IgD-negative memory B cell (primary cell): Measurements from ENCODE around the gene ANAPC2. TPM values are rescaled to one million over a fixed set of nuclear protein-coding genes. Genes with fewer than 3 reads are reported as not detected.

Experiments used
- H3K27ac Mint-ChIP-seq, 3 donors: one replicate each; pipeline ENCODE4 v1.8.0; 2020 to 2022; ENCODE audit warnings: mild to moderate bottlenecking in 3 of 3, mixed read lengths in 3 of 3, moderate library complexity in 1 of 3
- H3K27me3 Mint-ChIP-seq: one replicate; pipeline ENCODE4 v1.8.0; 2021; ENCODE audit warnings: mixed read lengths
- H3K36me3 Mint-ChIP-seq: one replicate; pipeline ENCODE4 v1.8.0; 2020; ENCODE audit warnings: mild to moderate bottlenecking, mixed read lengths
- H3K4me1 Mint-ChIP-seq, 3 donors: one replicate each; pipeline ENCODE4 v1.8.0; 2020 to 2022; ENCODE audit warnings: mixed read lengths in 3 of 3, mild to moderate bottlenecking in 1 of 3
- H3K4me3 Mint-ChIP-seq, 4 donors: one replicate each; pipeline ENCODE4 v1.8.0; 2020 to 2022; ENCODE audit warnings: mild to moderate bottlenecking in 4 of 4, mixed read lengths in 4 of 4, moderate library complexity in 3 of 4
- H3K9me3 Mint-ChIP-seq, 3 donors: one replicate each; pipeline ENCODE4 v1.8.0; 2020 to 2021; ENCODE audit warnings: mixed read lengths in 3 of 3, mild to moderate bottlenecking in 1 of 3
- polyA plus RNA-seq: library from polyadenylated mRNA; unstranded; fragments of 300-500 nt; fragmentation: Illumina TruSeq; gene quantifications from one replicate; pipeline ENCODE4 v1.2.3, GENCODE V29; 2021

ANAPC2 gene
- polyA plus RNA-seq, 1 donor from 2014 or later = 6.2 TPM

DNA sequence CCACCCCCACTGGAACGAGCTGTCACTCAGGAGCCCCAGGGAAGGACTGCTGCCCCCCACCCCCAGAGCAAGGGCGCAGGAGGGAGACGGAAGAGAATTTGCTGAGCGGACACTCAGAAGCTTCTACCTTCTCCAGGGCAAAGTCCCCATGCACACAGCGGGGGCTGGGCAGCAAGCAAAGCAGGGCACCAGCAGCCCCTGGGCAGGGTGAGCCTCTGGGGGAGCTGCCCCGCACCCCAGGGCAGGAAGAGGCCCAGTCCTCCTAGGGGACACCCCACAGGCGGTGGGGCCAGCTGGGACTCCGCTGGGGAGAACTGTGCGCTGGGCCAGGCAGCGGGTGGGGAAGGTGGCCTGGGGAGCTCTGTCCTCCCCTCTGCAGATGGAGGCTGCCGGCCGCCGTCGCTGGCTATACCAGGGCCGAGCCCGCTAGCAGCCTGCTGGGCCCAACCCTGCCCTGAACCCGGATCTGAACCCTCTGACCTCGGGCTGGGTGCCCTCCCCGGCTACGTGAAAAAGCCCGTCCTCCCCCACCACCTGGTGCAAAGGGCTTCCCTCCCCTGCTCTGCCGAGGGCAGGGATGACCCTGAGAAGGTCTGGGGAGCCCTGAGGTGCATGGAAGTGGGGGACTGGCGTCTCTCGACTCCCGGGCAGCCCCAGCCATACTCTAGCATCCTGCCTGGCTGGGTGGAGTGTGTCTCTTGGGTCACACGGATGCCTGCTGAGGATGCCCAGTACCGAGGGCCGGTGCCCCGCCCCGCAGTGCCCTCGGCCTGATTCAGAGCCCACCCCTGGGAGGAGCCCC is 41.7 kb upstream of the ANAPC2 start:
- Mint-ChIP-seq H3K36me3 (no peaks in the 10 kb centered on the region), H3K27ac (no peak overlapping the region), H3K4me3 (no peak overlapping the region), H3K27me3 (peaks cover 6% of the 10 kb centered on the region), H3K9me3 (no peaks in the 10 kb centered on the region), H3K4me1 (peaks cover 4 to 8% (median 6%) of the 10 kb centered on the region in 3 donors)

DNA sequence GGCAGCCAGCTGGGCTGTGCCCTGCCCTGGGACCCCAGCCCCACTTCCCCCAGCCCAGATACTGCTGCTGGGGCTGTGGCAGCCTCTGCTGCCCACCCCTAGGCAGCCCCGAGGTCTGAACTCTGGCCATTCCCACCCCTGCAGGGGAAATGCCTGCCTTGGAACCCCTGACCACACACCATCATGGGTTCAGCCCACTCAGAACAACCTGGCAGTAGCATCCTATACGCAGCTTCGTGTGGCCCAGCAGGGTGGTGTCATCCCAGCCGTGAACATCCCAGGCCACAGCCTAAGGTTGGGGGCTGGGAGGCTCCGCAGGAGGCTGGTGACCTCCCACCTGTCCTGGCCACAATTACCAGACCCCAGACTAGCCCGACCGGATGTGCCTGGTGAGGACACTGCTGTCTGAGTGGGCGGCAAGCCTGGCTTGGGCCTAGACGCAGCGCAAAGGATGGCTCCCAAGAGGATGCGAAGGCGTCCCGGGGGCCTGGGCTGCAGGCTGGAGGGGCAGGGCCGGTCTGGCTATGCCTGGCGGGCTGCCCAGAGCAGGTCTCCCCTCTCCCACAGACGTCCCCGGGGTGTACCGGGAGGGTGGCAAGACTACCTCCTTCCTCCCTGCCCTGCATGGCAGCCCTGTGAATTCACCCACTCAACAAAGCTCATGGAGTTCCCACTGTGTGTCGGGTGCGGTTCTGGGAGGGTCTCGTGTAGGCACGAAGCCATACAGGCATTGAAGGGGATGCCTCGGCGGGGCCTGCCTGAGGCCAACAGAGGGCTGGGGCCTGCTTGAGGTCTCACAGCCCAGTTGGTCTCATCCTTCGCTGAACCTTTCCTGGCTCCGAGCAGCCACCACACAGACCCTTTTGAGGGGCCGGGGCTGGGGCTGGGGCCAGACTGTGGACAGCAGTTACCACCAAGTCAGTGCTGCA is 40.9 kb upstream of the ANAPC2 start:
- H3K4me1 Mint-ChIP-seq = peaks cover 0 to 3% (median 0%) of the 10 kb centered on the region in 3 donors
- no peak overlapping the region for H3K4me3 Mint-ChIP-seq
- peaks cover 6% of the 10 kb centered on the region for H3K27me3 Mint-ChIP-seq
- H3K27ac Mint-ChIP-seq = no peak overlapping the region
- H3K36me3 Mint-ChIP-seq = no peaks in the 10 kb centered on the region
- H3K9me3 Mint-ChIP-seq = no peaks in the 10 kb centered on the region

DNA sequence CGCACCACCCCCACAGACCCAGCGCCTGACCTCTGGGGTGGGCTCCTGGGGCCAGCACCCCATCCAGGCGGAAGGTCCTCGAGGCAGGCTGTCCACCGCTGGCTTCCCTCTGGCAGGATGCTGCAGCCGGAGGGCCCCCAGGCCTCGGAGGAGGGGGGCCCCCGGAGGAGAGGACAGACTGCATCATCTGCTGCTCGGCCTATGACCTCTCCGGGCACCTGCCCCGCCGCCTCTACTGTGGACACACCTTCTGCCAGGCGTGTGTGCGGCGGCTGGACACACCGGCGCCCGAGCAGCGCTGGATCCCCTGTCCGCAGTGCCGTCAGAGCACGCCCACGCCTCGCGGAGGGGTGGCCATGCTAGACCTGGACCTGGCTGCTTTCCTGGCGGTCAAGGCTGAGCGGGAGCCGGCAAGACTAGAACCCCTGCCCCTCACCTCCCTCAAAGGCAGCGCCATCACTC is 40.2 kb upstream of the ANAPC2 start:
- peaks cover 0 to 4% (median 2%) of the 10 kb centered on the region in 3 donors for H3K4me1 Mint-ChIP-seq
- no peaks in the 10 kb centered on the region for H3K36me3 Mint-ChIP-seq
- peaks cover 6% of the 10 kb centered on the region for H3K27me3 Mint-ChIP-seq
- H3K9me3 Mint-ChIP-seq = no peaks in the 10 kb centered on the region
- H3K4me3 Mint-ChIP-seq = no peak overlapping the region
- no peak overlapping the region for H3K27ac Mint-ChIP-seq

DNA sequence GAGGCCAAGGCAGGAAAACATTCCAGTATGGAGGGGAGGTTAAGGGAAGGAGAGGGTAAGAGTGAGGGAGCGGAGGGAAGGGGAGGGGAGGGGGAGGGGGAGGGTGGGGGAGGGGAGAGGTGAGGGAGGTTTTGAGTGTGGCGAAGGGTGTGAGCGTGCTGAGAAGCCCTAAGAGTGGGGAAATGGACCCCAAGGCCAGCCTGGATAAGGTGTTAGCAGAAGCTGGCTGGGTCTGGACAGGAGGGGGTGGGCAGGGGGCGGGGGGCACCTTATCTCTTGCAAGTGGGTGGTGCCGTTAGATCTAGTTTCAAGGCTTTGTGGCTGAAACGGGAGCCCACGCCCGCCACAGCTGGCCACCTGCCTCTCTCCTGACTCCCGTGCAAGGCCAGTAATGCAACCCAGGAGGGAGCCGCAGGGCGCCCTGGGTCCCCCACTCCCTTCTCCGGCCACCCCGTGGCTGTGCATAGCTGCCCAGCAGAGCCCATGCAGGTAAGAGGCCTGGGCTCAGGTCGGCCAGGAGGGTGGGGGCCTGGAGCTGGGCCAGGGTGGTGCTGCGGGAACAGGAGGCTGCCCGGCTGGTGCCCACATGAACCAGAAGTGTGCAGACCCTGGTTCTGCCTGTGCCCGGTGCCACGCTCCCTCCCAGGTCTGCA is 39.6 kb upstream of the ANAPC2 start:
- Mint-ChIP-seq H3K9me3 (no peaks in the 10 kb centered on the region), H3K4me3 (peak overlapping the region in 1 of 4 donors; percentile 67), H3K36me3 (no peaks in the 10 kb centered on the region), H3K27me3 (peaks cover 6% of the 10 kb centered on the region), H3K4me1 (peaks cover 0 to 4% (median 2%) of the 10 kb centered on the region in 3 donors), H3K27ac (peak overlapping the region; percentile 6 to 72 (median 22))

DNA sequence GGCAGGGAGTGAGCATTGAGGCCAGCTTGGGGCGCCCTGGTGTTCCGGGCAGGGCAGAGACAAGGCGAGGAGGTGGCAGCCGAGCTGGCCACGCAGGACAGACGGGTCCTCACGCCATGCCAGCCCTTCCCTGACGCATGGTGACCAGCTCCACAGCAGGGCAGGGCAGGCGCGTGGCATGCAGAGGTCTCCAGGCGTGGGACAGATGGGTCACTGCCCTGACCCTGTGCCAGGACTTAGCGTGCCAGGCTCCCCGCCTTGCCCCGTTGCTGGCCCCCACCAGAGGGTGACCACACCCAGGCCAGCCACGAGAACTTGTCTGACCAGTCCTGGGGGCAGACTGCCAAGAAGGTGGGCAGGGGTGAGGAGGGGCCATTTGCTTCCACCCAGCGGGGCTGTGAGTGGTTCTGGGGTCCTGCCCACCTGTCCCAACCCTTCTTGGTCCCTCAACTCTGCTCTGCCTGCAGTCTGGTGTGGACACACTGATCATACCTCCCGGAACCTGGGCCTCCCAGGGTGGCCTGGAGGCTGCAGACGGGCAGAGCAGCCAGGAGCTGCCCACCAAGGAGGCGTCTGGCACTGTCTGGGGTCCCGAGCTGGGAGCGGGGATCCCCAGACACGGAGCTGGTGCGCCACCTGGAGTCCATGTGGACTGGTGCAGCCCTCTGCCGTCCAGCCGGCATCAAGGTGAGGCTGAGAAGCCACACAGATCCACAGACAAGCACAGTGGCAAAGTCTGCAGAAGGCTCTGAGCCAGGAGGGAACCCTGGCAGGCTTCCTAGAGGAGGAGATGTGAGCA is 38.9 kb upstream of the ANAPC2 start, which contains the start of gene RNF224:
RNF224 (plus strand) TSS at position 449 of the 799 bp plus-strand sequence. CDS start 834 bp downstream, outside the sequence.
- Mint-ChIP-seq H3K4me1 (peaks cover 0 to 4% (median 2%) of the 10 kb centered on the region in 3 donors), H3K27me3 (peaks cover 6% of the 10 kb centered on the region), H3K36me3 (no peaks in the 10 kb centered on the region), H3K4me3 (peak within 1 kb of the TSS in 3 of 4 donors; percentile 19 to 68 (median 67)), H3K27ac (peak within 1 kb of the TSS; percentile 18 to 72 (median 22)), H3K9me3 (no peaks in the 10 kb centered on the region)

DNA sequence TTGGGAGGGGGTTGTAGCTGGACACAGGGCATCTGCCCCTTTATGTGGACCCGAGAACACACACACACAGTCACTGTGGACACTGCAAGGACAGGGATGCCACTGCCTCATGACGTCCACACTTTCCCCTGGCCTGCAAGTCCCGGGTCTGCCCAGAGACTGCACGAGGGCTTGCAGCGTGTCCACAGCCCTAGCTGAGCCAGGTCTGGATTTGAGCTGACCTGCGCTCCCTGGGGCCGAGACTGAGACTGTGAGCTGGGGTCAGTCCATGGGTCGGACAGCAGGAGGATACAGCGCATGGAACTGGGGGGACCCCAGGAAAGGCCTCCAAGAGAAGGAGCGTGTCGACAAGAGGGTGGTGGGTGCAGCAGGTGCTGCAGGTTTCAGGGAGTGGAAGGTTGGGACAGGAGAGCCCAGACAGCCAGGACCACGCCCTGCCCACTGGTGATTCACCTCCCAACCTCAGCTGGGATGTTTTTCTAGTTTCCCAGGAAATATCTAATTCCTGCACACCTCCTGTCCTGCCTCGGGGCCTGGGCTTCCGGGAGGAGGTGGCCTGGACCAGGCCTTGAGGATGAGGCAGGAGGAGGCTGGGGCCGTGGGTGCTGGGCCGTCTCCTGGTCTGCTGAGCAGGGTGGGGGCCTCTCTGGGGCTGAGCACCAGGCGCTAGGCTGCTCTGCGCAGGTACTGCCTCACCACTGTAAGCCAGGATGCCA is 38.1 kb upstream of the ANAPC2 start:
- Mint-ChIP-seq H3K27me3 (peaks cover 6% of the 10 kb centered on the region), H3K36me3 (no peaks in the 10 kb centered on the region), H3K4me1 (peaks cover 0 to 4% (median 2%) of the 10 kb centered on the region in 3 donors), H3K9me3 (no peaks in the 10 kb centered on the region), H3K4me3 (peak overlapping the region in 1 of 4 donors; percentile 17), H3K27ac (peak overlapping the region in 1 of 3 donors; percentile 18)

DNA sequence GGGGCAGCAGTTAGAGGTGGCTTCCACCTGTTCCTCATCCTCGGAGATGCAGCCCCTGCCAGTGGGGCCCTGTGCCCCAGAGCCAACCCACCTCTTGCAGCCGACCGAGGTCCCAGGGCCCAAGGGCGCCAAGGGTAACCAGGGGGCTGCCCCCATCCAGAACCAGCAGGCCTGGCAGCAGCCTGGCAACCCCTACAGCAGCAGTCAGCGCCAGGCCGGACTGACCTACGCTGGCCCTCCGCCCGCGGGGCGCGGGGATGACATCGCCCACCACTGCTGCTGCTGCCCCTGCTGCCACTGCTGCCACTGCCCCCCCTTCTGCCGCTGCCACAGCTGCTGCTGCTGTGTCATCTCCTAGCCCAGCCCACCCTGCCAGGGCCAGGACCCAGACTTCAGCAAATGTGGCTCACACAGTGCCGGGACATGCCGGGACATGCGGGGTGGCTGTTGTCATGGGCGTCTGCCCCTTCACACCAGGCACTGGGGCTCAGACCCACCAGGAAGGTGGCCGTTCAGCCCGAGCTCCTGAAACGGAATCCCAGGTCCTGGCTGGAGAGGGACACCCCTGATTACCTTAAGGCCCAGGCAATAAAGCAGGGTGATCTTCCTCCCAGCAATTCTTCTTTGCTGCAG is 37.5 kb upstream of the ANAPC2 start:
- Mint-ChIP-seq H3K9me3 (no peaks in the 10 kb centered on the region), H3K4me3 (peak overlapping the region in 1 of 4 donors; percentile 34), H3K27me3 (peaks cover 6% of the 10 kb centered on the region), H3K4me1 (peaks cover 0 to 4% (median 2%) of the 10 kb centered on the region in 3 donors), H3K27ac (peak overlapping the region in 1 of 3 donors; percentile 18), H3K36me3 (no peaks in the 10 kb centered on the region)

DNA sequence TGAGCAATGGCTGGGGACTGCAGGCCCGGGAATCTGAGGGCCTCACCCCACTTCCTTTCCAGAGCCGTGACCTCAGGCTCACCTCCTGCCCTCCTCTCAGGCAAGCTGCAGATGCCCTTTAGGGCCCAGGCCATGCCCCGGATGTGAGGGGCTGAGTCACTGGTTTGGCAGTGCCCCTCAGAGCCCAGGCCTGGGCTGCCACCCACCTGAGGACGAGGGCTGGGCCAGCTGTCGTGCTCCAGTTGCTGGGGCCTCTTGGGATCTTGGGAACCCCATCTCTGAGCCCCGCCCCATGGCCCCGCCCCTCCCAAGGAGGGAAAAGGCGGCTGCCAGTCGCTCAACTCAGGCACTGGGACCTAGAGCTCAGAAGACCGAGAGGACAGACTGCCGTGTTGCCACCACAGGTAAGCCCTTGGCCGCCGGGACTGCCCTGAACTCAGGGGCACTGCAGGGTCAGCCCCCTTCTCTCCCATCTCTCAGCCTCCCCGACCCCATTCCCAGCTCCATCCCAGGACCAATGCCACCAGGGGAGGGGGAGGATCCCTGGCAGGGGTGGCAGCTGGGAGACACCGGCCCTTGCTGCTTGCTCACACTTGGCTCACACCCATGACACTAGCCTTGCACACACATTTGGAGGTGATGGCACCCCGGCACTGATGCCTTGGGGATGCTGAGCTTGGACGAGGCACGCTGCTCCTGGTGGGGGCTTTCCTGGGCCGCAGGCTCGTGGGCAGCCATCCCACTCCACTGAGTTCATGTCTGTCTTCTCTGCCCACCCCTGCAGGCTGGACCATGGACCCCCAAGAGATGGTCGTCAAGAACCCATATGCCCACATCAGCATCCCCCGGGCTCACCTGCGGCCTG is 36.7 kb upstream of the ANAPC2 start, which contains the start of gene CYSRT1:
CYSRT1 (plus strand) TSS at position 345 of the 865 bp plus-strand sequence; CDS start at position 793, 448 bp downstream.
- Mint-ChIP-seq H3K27ac (peak within 1 kb of the TSS in 2 of 3 donors; percentile 88 to 90), H3K36me3 (no peaks in the 10 kb centered on the region), H3K4me1 (peaks cover 0 to 4% (median 2%) of the 10 kb centered on the region in 3 donors), H3K4me3 (peak within 1 kb of the TSS; percentile 76 to 94 (median 88)), H3K27me3 (peaks cover 7% of the 10 kb centered on the region), H3K9me3 (no peaks in the 10 kb centered on the region)

DNA sequence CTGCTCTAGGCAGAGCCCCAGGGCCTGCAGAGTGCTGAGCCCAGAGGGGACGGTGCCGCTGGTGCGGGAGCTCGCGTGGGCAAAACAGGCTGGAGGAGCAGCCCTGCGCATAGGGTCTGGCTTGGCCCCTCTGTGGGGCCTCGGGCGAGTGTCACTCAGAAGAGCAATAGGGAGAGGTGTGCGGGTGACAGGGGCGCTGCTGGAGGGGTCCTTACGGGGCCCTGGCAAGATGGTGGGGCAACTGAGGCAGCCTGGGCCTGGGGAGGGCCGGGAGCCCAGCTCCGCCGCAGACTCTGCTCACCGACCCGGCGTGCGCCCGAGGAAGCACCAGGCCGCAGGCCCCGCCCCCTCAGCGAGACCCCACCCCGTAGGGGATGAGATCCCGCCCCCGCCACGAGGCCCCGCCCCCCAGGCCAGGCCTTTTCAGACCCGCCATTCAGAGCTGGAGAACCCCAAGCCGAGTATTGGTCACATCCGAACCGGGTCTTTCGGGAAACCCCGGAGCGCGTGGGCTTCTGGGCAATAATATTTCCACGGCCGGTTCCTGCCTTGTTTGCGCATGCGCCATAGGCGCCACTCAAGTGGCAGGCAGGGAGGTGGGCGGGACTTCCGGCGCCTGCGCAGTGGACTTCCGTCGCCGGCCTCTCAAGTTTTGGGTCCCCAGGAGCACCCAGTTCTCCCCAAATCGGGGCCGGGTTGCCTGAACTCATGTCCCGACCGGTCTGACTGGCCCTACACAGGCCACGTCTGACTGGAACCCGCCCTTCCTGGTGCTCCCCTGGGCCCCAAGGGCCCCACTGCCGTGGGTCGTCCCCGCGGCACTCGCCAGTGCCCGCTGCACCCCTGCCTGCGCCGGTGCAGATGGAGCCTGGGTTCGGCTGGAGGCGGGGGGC is 35.0 kb upstream of the ANAPC2 start:
- no peaks in the 10 kb centered on the region for H3K9me3 Mint-ChIP-seq
- peaks cover 0 to 4% (median 2%) of the 10 kb centered on the region in 3 donors for H3K4me1 Mint-ChIP-seq
- no peaks in the 10 kb centered on the region for H3K36me3 Mint-ChIP-seq
- peak overlapping the region; percentile 50 to 90 (median 88) for H3K27ac Mint-ChIP-seq
- peak overlapping the region; percentile 76 to 94 (median 88) for H3K4me3 Mint-ChIP-seq
- peaks cover 4% of the 10 kb centered on the region for H3K27me3 Mint-ChIP-seq

DNA sequence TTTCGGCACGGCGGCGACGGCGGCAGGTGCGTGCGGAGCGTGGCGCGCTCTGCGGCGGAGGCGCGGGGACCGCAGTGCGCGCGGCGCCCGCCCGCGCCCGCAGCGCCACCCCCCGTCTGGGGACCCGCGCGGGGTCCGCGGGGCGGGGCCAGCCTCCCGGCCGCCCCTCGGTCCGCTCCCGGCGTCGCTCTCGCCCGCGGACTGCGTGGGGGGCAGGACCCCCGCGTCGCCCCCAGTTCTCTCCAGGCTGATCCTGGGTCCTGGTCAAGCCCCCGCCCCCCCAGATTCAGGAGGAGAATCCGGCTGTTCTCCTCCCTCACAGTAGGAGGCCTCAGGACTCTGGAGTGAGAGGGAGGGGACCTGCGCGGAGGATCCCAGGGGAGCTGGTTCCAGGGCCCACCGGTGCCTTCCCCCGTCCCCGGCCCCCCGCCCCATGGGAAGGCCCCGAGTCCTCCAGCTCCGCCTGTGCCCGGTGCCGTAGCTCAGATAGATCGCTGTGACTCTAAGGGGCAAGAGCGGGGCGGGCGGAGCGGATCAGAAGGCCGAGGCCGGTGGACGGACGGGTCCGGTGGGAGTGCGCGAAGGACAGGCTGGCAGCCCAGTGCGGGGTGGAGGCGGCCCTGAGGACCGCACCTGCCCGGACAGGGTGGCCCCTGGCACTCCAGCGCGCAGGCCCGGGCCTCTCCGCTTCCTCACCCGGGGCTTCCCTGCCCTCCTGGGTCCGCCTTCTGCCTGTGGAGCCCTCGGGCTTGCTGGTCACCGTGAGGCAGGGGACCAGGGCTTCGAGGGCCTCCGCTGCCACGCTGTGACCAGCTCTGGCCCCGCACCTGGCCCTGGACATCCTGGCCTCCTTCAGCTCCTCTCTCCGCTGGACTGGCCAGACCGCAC is 34.1 kb upstream of the ANAPC2 start, which contains the start of gene RNF208:
RNF208 (minus strand) TSS at position 51 of the 888 bp plus-strand sequence. CDS start 1,028 bp downstream, outside the sequence.
- Mint-ChIP-seq H3K9me3 (no peaks in the 10 kb centered on the region), H3K27me3 (peaks cover 2% of the 10 kb centered on the region), H3K27ac (peak within 1 kb of the TSS; percentile 50 to 90 (median 78)), H3K36me3 (no peaks in the 10 kb centered on the region), H3K4me3 (peak within 1 kb of the TSS; percentile 76 to 94 (median 88)), H3K4me1 (peaks cover 0 to 2% (median 2%) of the 10 kb centered on the region in 3 donors)
